Tibial nerve (tissue), 4 donors: Measurements from ENCODE around the gene APOL6. TPM values are rescaled to one million over a fixed set of nuclear protein-coding genes. Genes with fewer than 3 reads are reported as not detected.

Source experiments
- DNase-seq, 2 donors: peaks; one replicate each; pipeline ENCODE4 v3.0.0-alpha.2; 2019; ENCODE audit warnings: low spot score in 2 of 2
- H3K27ac ChIP-seq, 4 donors: fragments of 200-600 bp; sonication (generic) in 3 of 4; one replicate each; pipeline ENCODE4 v1.5.1; 2017 to 2019; ENCODE audit warnings: mild to moderate bottlenecking in 1 of 4
- H3K27me3 ChIP-seq, 2 donors: fragments of 200-600 bp; sonication (generic) in 1 of 2; one replicate each; pipeline versions ENCODE4 v1.5.1 to v1.6.0; 2017 to 2019
- H3K36me3 ChIP-seq, 3 donors: fragments of 200-600 bp; sonication (generic); one replicate each; pipeline ENCODE4 v1.5.1; 2018 to 2019
- H3K4me1 ChIP-seq, 4 donors: fragments of 200-600 bp; sonication (generic) in 3 of 4; one replicate each; pipeline ENCODE4 v1.5.1; 2017 to 2019
- H3K4me3 ChIP-seq, 4 donors: fragments of 200-600 bp; sonication (generic) in 3 of 4; one replicate each; pipeline ENCODE4 v1.5.1; 2017 to 2019; ENCODE audit warnings: mild to moderate bottlenecking in 1 of 4, moderate library complexity in 1 of 4
- H3K9me3 ChIP-seq, 4 donors: fragments of 200-600 bp; sonication (generic) in 3 of 4; one replicate each; pipeline ENCODE4 v1.5.1; 2017 to 2019
- CTCF ChIP-seq, 5 experiments: fragments of 200-600 bp in 3 of 5; fragments of 450-650 bp in 2 of 5; sonication (generic) in 3 of 5; IDR thresholded peaks; one replicate each; pipeline ENCODE4 v1.5.1; 2016 to 2019; ENCODE audit warnings: antibody characterized with exemption in 5 of 5, mild to moderate bottlenecking in 3 of 5, moderate library complexity in 2 of 5
- EP300 ChIP-seq, 2 donors: sonication (generic); formaldehyde crosslinking; IDR thresholded peaks; one replicate each; pipeline ENCODE4 v1.6.1; 2017; ENCODE audit warnings: antibody characterized with exemption in 2 of 2, mild to moderate bottlenecking in 1 of 2
- POLR2A ChIP-seq, 2 donors: fragments of 450-650 bp; IDR thresholded peaks; one replicate each; pipeline ENCODE4 v1.6.1; 2017; ENCODE audit warnings: antibody characterized with exemption in 2 of 2, mild to moderate bottlenecking in 2 of 2, moderate library complexity in 2 of 2
- WGBS, 2 donors: methylation state at CpG; one replicate each; pipeline ENCODE4 v1.1.5; 2018; 5-methylcytosine and 5-hydroxymethylcytosine counted together
- total RNA-seq, 4 donors: library from RNA; depleted of rRNA; stranded (reverse); fragments of >200 nt; gene quantifications; one replicate each; pipeline ENCODE4 v1.1.0, GENCODE V29; 2016

The APOL6 gene
- total RNA-seq, 4 donors from 2014 or later, result 9.2 to 24.9 (median 19.6) TPM

GRCh38 chr22:35703861-35704584 lies 55.8 kb downstream of the APOL6 start:
- Histone ChIP-seq H3K27ac (no peak overlapping the region), H3K27me3 (no peaks in the 10 kb centered on the region), H3K9me3 (no peaks in the 10 kb centered on the region), H3K4me3 (no peak overlapping the region), H3K4me1 (no peaks in the 10 kb centered on the region), H3K36me3 (no peaks in the 10 kb centered on the region)
- TF ChIP-seq POLR2A (IDR thresholded peaks at IDR 0.05), result no peak
- no peak for DNase-seq
- 71 to 73% methylated on average over 7 of the region's 7 CpGs for WGBS, 2 donors

GRCh38 chr22:35705141-35705540 lies 56.9 kb downstream of the APOL6 start:
- H3K4me1 ChIP-seq, result no peaks in the 10 kb centered on the region
- TF ChIP-seq POLR2A (IDR thresholded peaks at IDR 0.05), result no peak
- TF ChIP-seq CTCF (IDR thresholded peaks at IDR 0.05), result no peak
- no peak for TF ChIP-seq EP300 (IDR thresholded peaks at IDR 0.05)
- H3K9me3 ChIP-seq, result no peaks in the 10 kb centered on the region
- no peaks in the 10 kb centered on the region for H3K36me3 ChIP-seq
- H3K27ac ChIP-seq, result no peak overlapping the region
- no peak overlapping the region for H3K4me3 ChIP-seq
- H3K27me3 ChIP-seq, result no peaks in the 10 kb centered on the region
- WGBS, 2 donors, result 82 to 84% methylated on average over 3 of the region's 3 CpGs
- no peak for DNase-seq

GRCh38 chr22:35708453-35708852 lies 60.2 kb downstream of the APOL6 start:
- 38 to 47% methylated on average over 7 of the region's 7 CpGs for WGBS, 2 donors
- H3K4me1 ChIP-seq, result no peaks in the 10 kb centered on the region
- no peak for DNase-seq
- peaks cover 0 to 10% (median 0%) of the 10 kb centered on the region in 4 donors for H3K9me3 ChIP-seq
- H3K27ac ChIP-seq, result no peak overlapping the region
- H3K27me3 ChIP-seq, result no peaks in the 10 kb centered on the region
- H3K36me3 ChIP-seq, result no peaks in the 10 kb centered on the region
- TF ChIP-seq POLR2A (IDR thresholded peaks at IDR 0.05) (no peak), EP300 (IDR thresholded peaks at IDR 0.05) (no peak), CTCF (IDR thresholded peaks at IDR 0.05) (no peak)
- H3K4me3 ChIP-seq, result no peak overlapping the region

- WGBS, 2 donors, result 81 to 83% methylated on average over 7 of the region's 7 CpGs
- no peak for DNase-seq
- Histone ChIP-seq H3K4me1 (no peaks in the 10 kb centered on the region), H3K36me3 (no peaks in the 10 kb centered on the region), H3K27ac (no peak overlapping the region), H3K4me3 (no peak overlapping the region), H3K9me3 (peaks cover 0 to 10% (median 0%) of the 10 kb centered on the region in 4 donors), H3K27me3 (no peaks in the 10 kb centered on the region)
- TF ChIP-seq CTCF (IDR thresholded peaks at IDR 0.05), result no peak
- TF ChIP-seq POLR2A (IDR thresholded peaks at IDR 0.05), result no peak
- no peak for TF ChIP-seq EP300 (IDR thresholded peaks at IDR 0.05)
Observed at GRCh38 chr22:35708917-35709316, 60.7 kb downstream of the APOL6 start.

- Histone ChIP-seq H3K9me3 (peaks cover 0 to 10% (median 0%) of the 10 kb centered on the region in 4 donors), H3K4me1 (no peaks in the 10 kb centered on the region), H3K27ac (no peak overlapping the region), H3K27me3 (no peaks in the 10 kb centered on the region), H3K36me3 (no peaks in the 10 kb centered on the region), H3K4me3 (no peak overlapping the region)
- TF ChIP-seq EP300 (IDR thresholded peaks at IDR 0.05) (no peak), POLR2A (IDR thresholded peaks at IDR 0.05) (no peak)
- no peak for DNase-seq
- WGBS, 2 donors, result 78 to 80% methylated on average over 4 of the region's 4 CpGs
Observed at GRCh38 chr22:35711336-35711735, 63.1 kb downstream of the APOL6 start.

- H3K9me3 ChIP-seq, result peaks cover 0 to 10% (median 0%) of the 10 kb centered on the region in 4 donors
- no peak overlapping the region for H3K4me3 ChIP-seq
- TF ChIP-seq CTCF (IDR thresholded peaks at IDR 0.05) (no peak), POLR2A (IDR thresholded peaks at IDR 0.05) (no peak), EP300 (IDR thresholded peaks at IDR 0.05) (no peak)
- H3K27me3 ChIP-seq, result no peaks in the 10 kb centered on the region
- H3K36me3 ChIP-seq, result no peaks in the 10 kb centered on the region
- no peak for DNase-seq
- H3K27ac ChIP-seq, result no peak overlapping the region
- WGBS, 2 donors, result 96% methylated on average over 2 of the region's 2 CpGs
- no peaks in the 10 kb centered on the region for H3K4me1 ChIP-seq
Observed at GRCh38 chr22:35712672-35713071, 64.4 kb downstream of the APOL6 start.
